ENCODE results near the gene FRAS1. TPM values are rescaled to one million over a fixed set of nuclear protein-coding genes. Genes with fewer than 3 reads are reported as not detected.

Gene FRAS1
- total RNA-seq, 1 donor from 2014 or later, result 28.4 TPM

DNA sequence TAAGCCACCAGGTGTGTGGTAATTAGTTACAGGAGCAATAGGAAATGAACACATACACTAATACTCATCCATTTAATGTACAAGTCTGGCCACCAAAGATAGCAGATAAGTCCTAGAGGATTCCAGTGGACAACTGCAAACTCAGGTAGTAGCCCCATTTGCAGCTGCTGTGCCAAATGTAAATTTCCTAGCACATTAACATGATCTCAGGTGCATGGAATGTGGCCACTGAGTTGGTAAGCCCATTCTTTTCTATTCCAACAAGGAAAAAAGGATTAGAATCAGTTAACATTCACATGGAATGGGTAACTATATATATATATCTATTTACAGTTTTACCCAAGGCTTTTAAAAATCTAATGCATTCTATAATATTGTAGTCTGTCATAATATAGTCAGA is 23.3 kb upstream of the FRAS1 start:
- no peaks in the 10 kb centered on the region for H3K27me3 ChIP-seq (ENCODE audit: control insufficient read depth, insufficient read depth, low read length)
- H3K36me3 ChIP-seq (ENCODE audit: control insufficient read depth, insufficient read depth, low read length), result no peaks in the 10 kb centered on the region
- TF ChIP-seq, protein P1, sequence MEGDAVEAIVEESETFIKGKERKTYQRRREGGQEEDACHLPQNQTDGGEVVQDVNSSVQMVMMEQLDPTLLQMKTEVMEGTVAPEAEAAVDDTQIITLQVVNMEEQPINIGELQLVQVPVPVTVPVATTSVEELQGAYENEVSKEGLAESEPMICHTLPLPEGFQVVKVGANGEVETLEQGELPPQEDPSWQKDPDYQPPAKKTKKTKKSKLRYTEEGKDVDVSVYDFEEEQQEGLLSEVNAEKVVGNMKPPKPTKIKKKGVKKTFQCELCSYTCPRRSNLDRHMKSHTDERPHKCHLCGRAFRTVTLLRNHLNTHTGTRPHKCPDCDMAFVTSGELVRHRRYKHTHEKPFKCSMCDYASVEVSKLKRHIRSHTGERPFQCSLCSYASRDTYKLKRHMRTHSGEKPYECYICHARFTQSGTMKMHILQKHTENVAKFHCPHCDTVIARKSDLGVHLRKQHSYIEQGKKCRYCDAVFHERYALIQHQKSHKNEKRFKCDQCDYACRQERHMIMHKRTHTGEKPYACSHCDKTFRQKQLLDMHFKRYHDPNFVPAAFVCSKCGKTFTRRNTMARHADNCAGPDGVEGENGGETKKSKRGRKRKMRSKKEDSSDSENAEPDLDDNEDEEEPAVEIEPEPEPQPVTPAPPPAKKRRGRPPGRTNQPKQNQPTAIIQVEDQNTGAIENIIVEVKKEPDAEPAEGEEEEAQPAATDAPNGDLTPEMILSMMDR (IDR thresholded peaks at IDR 0.05; ENCODE audit: insufficient read depth, low read length, poor library complexity, severe bottlenecking), result no peak
- no peak for DNase-seq (ENCODE audit: low read depth)
- H3K4me3 ChIP-seq (ENCODE audit: low read depth, low read length), result no peak overlapping the region

DNA sequence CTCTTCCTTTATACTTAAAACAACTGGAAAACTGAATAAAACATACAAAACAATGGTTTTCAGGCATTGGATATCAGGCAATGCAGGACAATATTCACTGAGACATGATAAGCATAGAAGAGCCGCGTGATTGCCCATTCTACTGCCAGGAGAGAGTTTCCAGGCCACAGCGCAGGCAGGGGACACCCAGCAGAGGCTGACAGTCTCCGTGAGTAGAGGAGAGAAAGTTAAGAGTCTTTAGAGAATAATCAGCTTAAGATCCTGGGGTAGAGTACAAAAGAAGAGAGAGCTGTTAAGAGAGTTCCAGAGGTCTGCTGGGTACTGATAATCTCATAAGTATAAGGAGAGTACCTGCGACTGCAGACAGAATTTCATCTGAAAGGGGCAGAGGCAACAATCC is 18.4 kb upstream of the FRAS1 start:
- TF ChIP-seq, protein P1 (IDR thresholded peaks at IDR 0.05; ENCODE audit: insufficient read depth, low read length, poor library complexity, severe bottlenecking), result no peak
- Histone ChIP-seq H3K36me3 (ENCODE audit: control insufficient read depth, insufficient read depth, low read length) (no peaks in the 10 kb centered on the region), H3K4me3 (ENCODE audit: low read depth, low read length) (no peak overlapping the region), H3K27me3 (ENCODE audit: control insufficient read depth, insufficient read depth, low read length) (no peaks in the 10 kb centered on the region)
- no peak for DNase-seq (ENCODE audit: low read depth)

DNA sequence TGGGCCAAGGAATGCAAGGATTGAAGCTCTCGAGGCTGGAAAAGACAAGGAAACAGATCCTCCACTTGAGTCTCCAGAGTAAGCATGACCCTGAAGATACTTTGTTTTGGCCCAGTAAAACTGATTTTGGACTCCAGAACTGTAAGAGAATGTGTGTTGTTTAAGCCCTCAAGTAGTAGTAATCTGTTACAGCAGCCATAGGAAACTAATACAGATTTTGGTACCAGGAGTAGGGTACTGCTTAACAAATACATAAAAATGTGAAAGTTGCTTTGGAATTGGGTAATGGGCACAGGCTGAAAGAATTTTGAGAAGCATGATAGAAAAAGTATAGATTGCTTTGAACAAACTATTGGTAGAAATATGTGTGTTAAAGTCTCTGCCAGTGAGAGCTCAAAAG is 17.4 kb upstream of the FRAS1 start:
- DNase-seq (ENCODE audit: low read depth), result no peak
- H3K36me3 ChIP-seq (ENCODE audit: control insufficient read depth, insufficient read depth, low read length), result no peaks in the 10 kb centered on the region
- no peak overlapping the region for H3K4me3 ChIP-seq (ENCODE audit: low read depth, low read length)
- H3K27me3 ChIP-seq (ENCODE audit: control insufficient read depth, insufficient read depth, low read length), result no peaks in the 10 kb centered on the region
- TF ChIP-seq, protein P1 (IDR thresholded peaks at IDR 0.05; ENCODE audit: insufficient read depth, low read length, poor library complexity, severe bottlenecking), result no peak

DNA sequence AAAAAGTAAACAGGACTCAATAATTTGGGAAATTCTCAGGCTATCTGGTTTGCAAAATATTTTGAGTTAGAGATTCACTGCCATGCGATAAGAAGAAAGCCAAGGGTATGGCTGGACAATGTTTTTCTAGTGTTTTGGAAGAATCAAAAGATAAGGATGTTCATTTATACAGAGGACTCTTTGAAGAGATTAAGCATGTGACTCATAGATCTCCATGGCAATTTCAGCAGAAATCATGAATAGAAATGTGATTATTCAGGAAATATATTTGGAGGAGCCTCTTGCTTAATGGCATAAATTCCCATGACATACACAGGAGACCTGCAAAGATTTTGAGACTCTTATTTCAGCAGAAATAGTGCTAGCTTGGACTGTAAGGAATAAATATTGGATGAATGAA is 16.7 kb upstream of the FRAS1 start:
- H3K4me3 ChIP-seq (ENCODE audit: low read depth, low read length), result no peak overlapping the region
- TF ChIP-seq, protein P1 (IDR thresholded peaks at IDR 0.05; ENCODE audit: insufficient read depth, low read length, poor library complexity, severe bottlenecking), result no peak
- no peaks in the 10 kb centered on the region for H3K36me3 ChIP-seq (ENCODE audit: control insufficient read depth, insufficient read depth, low read length)
- H3K27me3 ChIP-seq (ENCODE audit: control insufficient read depth, insufficient read depth, low read length), result no peaks in the 10 kb centered on the region
- no peak for DNase-seq (ENCODE audit: low read depth)

DNA sequence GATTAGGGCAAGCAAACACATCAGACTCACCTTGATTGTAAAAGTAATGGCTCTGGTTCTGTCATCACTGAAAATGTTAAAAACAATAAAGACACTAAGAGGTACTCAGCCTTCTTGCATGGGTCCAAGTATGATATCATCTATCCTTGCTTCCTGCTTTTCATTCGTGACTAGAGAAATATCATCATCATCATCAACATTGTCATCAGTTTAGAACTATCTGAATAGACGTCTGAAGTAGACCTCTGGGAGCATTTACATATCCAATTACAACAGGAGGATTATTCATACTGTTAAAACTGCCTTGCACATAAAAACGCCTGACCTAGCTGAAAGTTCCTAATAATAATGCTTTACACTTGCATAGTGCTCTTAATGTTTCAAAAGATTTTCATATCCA is 9.8 kb upstream of the FRAS1 start:
- Histone ChIP-seq H3K4me3 (ENCODE audit: low read depth, low read length) (no peak overlapping the region), H3K27me3 (ENCODE audit: control insufficient read depth, insufficient read depth, low read length) (no peaks in the 10 kb centered on the region), H3K36me3 (ENCODE audit: control insufficient read depth, insufficient read depth, low read length) (no peaks in the 10 kb centered on the region)
- DNase-seq (ENCODE audit: low read depth), result no peak
- TF ChIP-seq, protein P1 (IDR thresholded peaks at IDR 0.05; ENCODE audit: insufficient read depth, low read length, poor library complexity, severe bottlenecking), result no peak

DNA sequence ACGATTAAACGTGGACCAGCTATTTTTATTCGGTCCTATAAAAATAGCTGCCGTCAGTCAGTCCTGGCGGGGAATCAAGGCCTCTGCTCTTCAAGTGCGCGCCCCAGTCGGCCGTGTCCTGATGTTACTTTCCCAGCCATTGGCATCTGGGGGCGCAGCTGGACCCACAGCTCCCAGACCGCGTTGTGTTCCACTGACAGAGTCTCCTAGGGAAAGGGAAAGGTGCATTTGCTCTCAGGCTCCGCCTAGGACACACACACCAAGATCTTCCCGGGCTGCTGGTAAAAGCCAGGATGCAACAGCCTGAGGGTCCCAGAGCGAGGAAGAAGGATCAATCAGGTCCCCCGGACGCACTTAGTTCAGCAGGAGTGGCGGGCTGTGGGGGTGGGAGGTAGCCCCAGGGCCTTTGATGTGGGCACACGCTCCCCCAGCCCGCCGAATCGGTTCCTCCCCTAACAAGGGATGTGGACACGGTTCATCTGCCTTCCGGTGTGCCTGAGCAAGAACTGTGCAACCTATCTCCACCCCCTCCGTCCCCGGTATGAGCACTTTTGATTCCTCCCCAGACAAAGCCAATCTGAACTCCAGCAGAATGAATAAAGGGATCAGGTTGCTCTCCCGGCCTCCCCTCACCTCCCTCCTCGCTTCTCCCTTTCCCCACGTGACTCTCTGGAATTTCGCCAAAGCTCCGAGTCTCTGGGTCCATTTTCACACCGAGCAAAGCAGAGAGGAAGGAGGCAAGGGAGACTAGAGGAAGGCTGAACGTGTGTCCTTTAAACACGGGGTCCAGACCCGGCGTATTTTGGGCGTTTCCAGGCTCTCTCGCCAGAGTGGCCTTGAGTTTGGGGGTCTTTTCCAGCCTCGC is 626 bp upstream of the FRAS1 start:
- no peaks in the 10 kb centered on the region for H3K36me3 ChIP-seq (ENCODE audit: control insufficient read depth, insufficient read depth, low read length)
- peak overlapping the region; percentile 49 for H3K4me3 ChIP-seq (ENCODE audit: low read depth, low read length)
- H3K27me3 ChIP-seq (ENCODE audit: control insufficient read depth, insufficient read depth, low read length), result no peaks in the 10 kb centered on the region
- peak; percentile 81 for DNase-seq (ENCODE audit: low read depth)
- TF ChIP-seq, protein P1 (IDR thresholded peaks at IDR 0.05; ENCODE audit: insufficient read depth, low read length, poor library complexity, severe bottlenecking), result peak; percentile 35
